OCI-LY1 (cell line): ENCODE data around the gene FBN2.

Source experiments
- H2AFZ ChIP-seq: fragments of 200-600 bp; sonication (generic), shearing (Covaris generic); 2 replicates; pipeline ENCODE4 v1.6.0; 2014; ENCODE audit warnings: antibody characterized with exemption, mild to moderate bottlenecking, low read length
- H3F3A ChIP-seq: fragments of 200-600 bp; sonication (generic), shearing (Covaris generic); 2 replicates; pipeline ENCODE4 v1.6.0; 2014; ENCODE audit warnings: mild to moderate bottlenecking, antibody characterized with exemption, low read length, moderate library complexity; ENCODE audit not compliant: insufficient read depth
- H3K27ac ChIP-seq: fragments of 200-600 bp; sonication (generic); 2 replicates; pipeline ENCODE4 v1.5.1; 2014; ENCODE audit warnings: low read length, mixed run types, mild to moderate bottlenecking, low read depth; ENCODE audit not compliant: poor library complexity, severe bottlenecking
- H3K27me3 ChIP-seq: fragments of 200-600 bp; sonication (generic); 2 replicates; pipeline ENCODE4 v1.6.0; 2014; ENCODE audit warnings: antibody characterized with exemption, mild to moderate bottlenecking, low read length, moderate library complexity; ENCODE audit not compliant: insufficient read depth
- H3K36me3 ChIP-seq: fragments of 200-600 bp; sonication (generic); 2 replicates; pipeline ENCODE4 v1.6.1; 2014; ENCODE audit warnings: mild to moderate bottlenecking, antibody characterized with exemption, low read length, moderate library complexity, mixed read lengths; ENCODE audit not compliant: insufficient read depth
- H3K4me1 ChIP-seq: fragments of 200-600 bp; sonication (generic); 2 replicates; pipeline ENCODE4 v1.5.1; 2014; ENCODE audit warnings: mild to moderate bottlenecking, low read length, moderate library complexity; ENCODE audit not compliant: insufficient read depth, severe bottlenecking
- H3K4me2 ChIP-seq: fragments of 200-600 bp; sonication (generic), shearing (Covaris generic); 2 replicates; pipeline ENCODE4 v1.6.1; 2014; ENCODE audit warnings: low read length
- H3K4me3 ChIP-seq: fragments of 200-600 bp; sonication (generic); 2 replicates; pipeline ENCODE4 v1.5.1; 2014; ENCODE audit warnings: low read length, low read depth, mild to moderate bottlenecking, mixed read lengths; ENCODE audit not compliant: poor library complexity, severe bottlenecking
- H3K79me2 ChIP-seq: fragments of 200-600 bp; shearing (Covaris generic); 2 replicates; pipeline ENCODE4 v1.6.1; 2016; ENCODE audit warnings: mixed run types, low read length, mixed read lengths; ENCODE audit not compliant: insufficient read depth
- H3K9ac ChIP-seq: fragments of 200-600 bp; sonication (generic), shearing (Covaris generic); 2 replicates; pipeline ENCODE4 v1.6.1; 2014; ENCODE audit warnings: mild to moderate bottlenecking, low read length, mixed read lengths
- H3K9me2 ChIP-seq: fragments of 200-600 bp; sonication (generic), shearing (Covaris generic); 2 replicates; pipeline ENCODE4 v1.6.1; 2014; ENCODE audit warnings: low read depth, mild to moderate bottlenecking, low read length, mixed read lengths
- H3K9me3 ChIP-seq: fragments of 200-600 bp; shearing (Covaris generic); 2 replicates; pipeline ENCODE4 v1.6.1; 2014; ENCODE audit warnings: low read length, mixed read lengths
- H4K20me1 ChIP-seq: fragments of 200-600 bp; sonication (generic), shearing (Covaris generic); 2 replicates; pipeline ENCODE4 v1.6.0; 2016; ENCODE audit warnings: mild to moderate bottlenecking, low read length; ENCODE audit not compliant: insufficient read depth
- EZH2 ChIP-seq: fragments of 200-600 bp; sonication (generic), shearing (Covaris generic); IDR thresholded peaks from 2 replicates; pipeline ENCODE4 v1.8.0; 2017; ENCODE audit warnings: borderline replicate concordance, mixed run types, mild to moderate bottlenecking, antibody characterized with exemption, low read length, moderate library complexity, mixed read lengths
- TF ChIP-seq, protein P1 (sequence below): fragments of 200-600 bp; sonication (generic), shearing (Covaris generic); IDR thresholded peaks from 2 replicates; pipeline ENCODE4 v1.5.1; 2017; ENCODE audit warnings: mild to moderate bottlenecking, antibody characterized with exemption, low read length, moderate library complexity, mixed read lengths

The FBN2 gene

GRCh38 chr5:128436749-128437188, 101.3 kb downstream of the FBN2 start:
- H3K4me1 ChIP-seq = no peaks in the 10 kb centered on the region
- no peaks in the 10 kb centered on the region for H4K20me1 ChIP-seq
- no peak overlapping the region for H3K27ac ChIP-seq
- no peaks in the 10 kb centered on the region for H3K27me3 ChIP-seq
- H3K36me3 ChIP-seq = no peaks in the 10 kb centered on the region
- TF ChIP-seq EZH2 = no peak
- TF ChIP-seq, protein P1, sequence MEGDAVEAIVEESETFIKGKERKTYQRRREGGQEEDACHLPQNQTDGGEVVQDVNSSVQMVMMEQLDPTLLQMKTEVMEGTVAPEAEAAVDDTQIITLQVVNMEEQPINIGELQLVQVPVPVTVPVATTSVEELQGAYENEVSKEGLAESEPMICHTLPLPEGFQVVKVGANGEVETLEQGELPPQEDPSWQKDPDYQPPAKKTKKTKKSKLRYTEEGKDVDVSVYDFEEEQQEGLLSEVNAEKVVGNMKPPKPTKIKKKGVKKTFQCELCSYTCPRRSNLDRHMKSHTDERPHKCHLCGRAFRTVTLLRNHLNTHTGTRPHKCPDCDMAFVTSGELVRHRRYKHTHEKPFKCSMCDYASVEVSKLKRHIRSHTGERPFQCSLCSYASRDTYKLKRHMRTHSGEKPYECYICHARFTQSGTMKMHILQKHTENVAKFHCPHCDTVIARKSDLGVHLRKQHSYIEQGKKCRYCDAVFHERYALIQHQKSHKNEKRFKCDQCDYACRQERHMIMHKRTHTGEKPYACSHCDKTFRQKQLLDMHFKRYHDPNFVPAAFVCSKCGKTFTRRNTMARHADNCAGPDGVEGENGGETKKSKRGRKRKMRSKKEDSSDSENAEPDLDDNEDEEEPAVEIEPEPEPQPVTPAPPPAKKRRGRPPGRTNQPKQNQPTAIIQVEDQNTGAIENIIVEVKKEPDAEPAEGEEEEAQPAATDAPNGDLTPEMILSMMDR = no peak
- H3K4me2 ChIP-seq = no peak overlapping the region
- H3K79me2 ChIP-seq = no peaks in the 10 kb centered on the region
- H3K9me2 ChIP-seq = no peaks in the 10 kb centered on the region
- no peak overlapping the region for H3K4me3 ChIP-seq
- H2AFZ ChIP-seq = no peak overlapping the region
- no peaks in the 10 kb centered on the region for H3K9me3 ChIP-seq
- H3F3A ChIP-seq = no peaks in the 10 kb centered on the region
- H3K9ac ChIP-seq = no peak overlapping the region

GRCh38 chr5:128435861-128436260, 102.2 kb downstream of the FBN2 start:
- no peaks in the 10 kb centered on the region for H3K27me3 ChIP-seq
- no peaks in the 10 kb centered on the region for H4K20me1 ChIP-seq
- H3K4me1 ChIP-seq = no peaks in the 10 kb centered on the region
- no peaks in the 10 kb centered on the region for H3F3A ChIP-seq
- H3K4me2 ChIP-seq = no peak overlapping the region
- H3K27ac ChIP-seq = no peak overlapping the region
- no peak overlapping the region for H3K9ac ChIP-seq
- H3K9me3 ChIP-seq = no peaks in the 10 kb centered on the region
- TF ChIP-seq, protein P1 = no peak
- no peak for TF ChIP-seq EZH2
- no peak overlapping the region for H2AFZ ChIP-seq
- H3K36me3 ChIP-seq = no peaks in the 10 kb centered on the region
- H3K9me2 ChIP-seq = no peaks in the 10 kb centered on the region
- H3K79me2 ChIP-seq = no peaks in the 10 kb centered on the region
- no peak overlapping the region for H3K4me3 ChIP-seq

DNA sequence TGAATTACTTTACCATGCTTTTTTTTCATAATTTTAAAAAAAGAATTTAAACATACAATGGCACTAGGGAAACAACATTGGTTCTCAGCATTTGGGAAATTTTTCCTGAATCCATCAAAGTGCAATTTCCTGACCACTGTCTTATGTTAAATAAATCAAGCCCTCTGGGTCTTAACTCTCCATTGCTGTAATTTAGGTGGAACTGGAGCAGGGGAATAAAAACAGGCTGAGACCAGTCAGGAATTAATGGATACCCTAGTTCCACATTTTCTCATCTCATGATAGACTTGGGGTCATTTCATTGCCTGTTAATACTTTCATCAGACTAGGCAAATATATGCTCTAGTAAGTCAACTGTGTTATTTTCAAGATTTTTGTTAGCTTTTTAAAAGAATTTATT, 103.1 kb downstream of the FBN2 start:
- no peaks in the 10 kb centered on the region for H3F3A ChIP-seq

More for the DNA sequence above, 103.1 kb downstream of the FBN2 start:
- Histone ChIP-seq H3K4me3 (no peak overlapping the region), H3K27me3 (no peaks in the 10 kb centered on the region), H3K9me3 (no peaks in the 10 kb centered on the region), H3K36me3 (no peaks in the 10 kb centered on the region), H3K4me2 (no peak overlapping the region), H3K79me2 (no peaks in the 10 kb centered on the region), H4K20me1 (no peaks in the 10 kb centered on the region), H3K4me1 (no peaks in the 10 kb centered on the region), H3K9me2 (no peaks in the 10 kb centered on the region), H3K9ac (no peak overlapping the region), H3K27ac (no peak overlapping the region), H2AFZ (no peak overlapping the region)
- TF ChIP-seq, protein P1 = no peak
